K562 (cell line): ENCODE results near the gene WDFY2. TPM values are rescaled to one million over a fixed set of nuclear protein-coding genes. Genes with fewer than 3 reads are reported as not detected.
A peak's percentile ranks its signal among the peaks of the same experiment; 100 is the strongest.

Experiments used
- CCNT2 ChIP-seq: IDR thresholded peaks from 2 replicates; pipeline ENCODE4 v1.6.1; 2011; ENCODE audit warnings: borderline replicate concordance, low read depth, mild to moderate bottlenecking, moderate library complexity, mixed read lengths, low read length; ENCODE audit not compliant: insufficient read length; ENCODE audit errors: extremely low read depth
- CEBPB ChIP-seq: fragments of 450-650 bp; IDR thresholded peaks from 2 replicates; pipeline ENCODE4 v1.6.1; 2016; ENCODE audit warnings: missing genetic modification characterization, missing compliant biosample characterization
- DNMT1 ChIP-seq: fragments of 450-650 bp; IDR thresholded peaks from 2 replicates; pipeline ENCODE4 v1.6.1; 2016; ENCODE audit warnings: antibody characterized with exemption, mild to moderate bottlenecking
- HEY1 ChIP-seq: fragments of 250-450 bp; sonication (Bioruptor Pico); IDR thresholded peaks from 2 replicates; pipeline ENCODE4 v1.5.0; 2020; ENCODE audit warnings: mild to moderate bottlenecking, moderate library complexity, borderline replicate concordance
- JUN ChIP-seq, 2 experiments: sonication (generic) in 1 of 2; formaldehyde crosslinking in 1 of 2; IDR thresholded peaks; 2 replicates each; pipeline versions ENCODE4 v1.6.1 to v1.8.0; 2012 to 2022; ENCODE audit warnings: borderline replicate concordance in 2 of 2, mild to moderate bottlenecking in 2 of 2, improper control_type of control experiment in 1 of 2, low read depth in 1 of 2, low read length in 1 of 2, missing genetic modification reagents in 1 of 2
- KAT8 ChIP-seq: fragments of 450-650 bp; IDR thresholded peaks from 2 replicates; pipeline ENCODE4 v1.6.1; 2016; ENCODE audit warnings: low read depth, mild to moderate bottlenecking
- MAZ ChIP-seq, 2 experiments: fragments of 450-650 bp in 1 of 2; sonication (generic) in 1 of 2; formaldehyde crosslinking; IDR thresholded peaks in 1 of 2; conservative IDR thresholded peaks in 1 of 2; 2 replicates each; pipeline versions ENCODE4 v1.4.0 to v1.5.0; 2020; ENCODE audit warnings: mild to moderate bottlenecking in 1 of 2, missing genetic modification reagents in 1 of 2
- MXD1 ChIP-seq: fragments of 250-450 bp; sonication (Bioruptor Pico); IDR thresholded peaks from 2 replicates; pipeline ENCODE4 v1.8.0; 2021; ENCODE audit warnings: borderline replicate concordance, mild to moderate bottlenecking, moderate library complexity; ENCODE audit not compliant: poor library complexity, severe bottlenecking
- NFIC ChIP-seq: fragments of 450-650 bp; IDR thresholded peaks from 2 replicates; pipeline ENCODE4 v1.6.1; 2017; ENCODE audit warnings: mild to moderate bottlenecking, inconsistent platforms
- RAD21 ChIP-seq, 2 experiments: fragments of 250-450 bp in 1 of 2; fragments of 450-650 bp in 1 of 2; sonication (Bioruptor Pico) in 1 of 2; formaldehyde crosslinking in 1 of 2; IDR thresholded peaks in 1 of 2; conservative IDR thresholded peaks in 1 of 2; 2 replicates each; pipeline versions ENCODE4 v1.4.0 to v1.8.0; 2020 to 2022; ENCODE audit warnings: mild to moderate bottlenecking in 2 of 2, moderate library complexity in 1 of 2
- RNF2 ChIP-seq: sonication (generic); IDR thresholded peaks from 2 replicates; pipeline ENCODE4 v1.6.1; 2016
- SMAD3 ChIP-seq: fragments of 450-650 bp; formaldehyde crosslinking; conservative IDR thresholded peaks from 2 replicates; pipeline ENCODE4 v1.4.0; 2020; ENCODE audit warnings: mild to moderate bottlenecking
- ZFP1 ChIP-seq: fragments of 450-650 bp; formaldehyde crosslinking; IDR thresholded peaks from 2 replicates; pipeline ENCODE4 v1.4.0; 2020; ENCODE audit warnings: mild to moderate bottlenecking, mixed read lengths
- ZNF512 ChIP-seq: IDR thresholded peaks from 2 replicates; pipeline ENCODE4 v1.6.1; 2016; ENCODE audit warnings: missing genetic modification characterization, missing compliant biosample characterization
- polyA plus RNA-seq, 8 experiments: library from polyadenylated mRNA; depleted of rRNA in 4 of 8; stranded (reverse) in 5 of 8; unstranded in 3 of 8; fragments of >200 nt; fragmentation: Nextera tagmentation in 2 of 8; fragmentation: Illumina TruSeq in 1 of 8; extraction: Ambion mirVana in 2 of 8; extraction: Trizol in 1 of 8; gene quantifications; 2 replicates each; pipeline versions ENCODE4 v1.2.1 to v1.2.3, GENCODE V29; 2011 to 2014; ENCODE audit warnings: inconsistent platforms in 1 of 8, missing spikeins in 1 of 8
- total RNA-seq, 7 experiments: library from RNA; depleted of rRNA in 6 of 7; stranded (reverse); fragments of >200 nt in 6 of 7; fragmentation: Illumina TruSeq in 2 of 7; extraction: Trizol in 2 of 7; gene quantifications; 2 replicates each; pipeline versions ENCODE4 v1.2.1 to v1.2.3, GENCODE V29; 2011 to 2021; ENCODE audit warnings: low replicate concordance in 1 of 7
- TF ChIP-seq, protein P1 (sequence below), 3 experiments: fragments of 200-800 bp in 1 of 3; fragments of 250-450 bp in 1 of 3; fragments of 450-650 bp in 1 of 3; sonication (Bioruptor Pico) in 1 of 3; sonication (Bioruptor generic) in 1 of 3; formaldehyde crosslinking in 1 of 3; IDR thresholded peaks; 2 replicates each; pipeline versions ENCODE4 v1.6.1 to v1.8.0; 2016 to 2022; ENCODE audit warnings: mild to moderate bottlenecking in 2 of 3, missing genetic modification characterization in 2 of 3, missing compliant biosample characterization in 1 of 3, moderate library complexity in 1 of 3
- TF ChIP-seq, protein P2 (sequence below), 2 experiments: fragments of 450-650 bp in 1 of 2; sonication (generic) in 1 of 2; formaldehyde crosslinking in 1 of 2; IDR thresholded peaks in 1 of 2; conservative IDR thresholded peaks in 1 of 2; 2 replicates each; pipeline versions ENCODE4 v1.6.1 to v1.8.1; 2016 to 2023; ENCODE audit warnings: mild to moderate bottlenecking in 2 of 2, moderate library complexity in 2 of 2, inconsistent platforms in 1 of 2, missing genetic modification reagents in 1 of 2

The WDFY2 gene
- total and polyA plus RNA-seq, 9 of the 15 experiments (the other 6 are each of a cell fraction or from before 2014, with no cell fraction given): 0.66 to 6.4 (median 4.4) TPM

- TF ChIP-seq NFIC (no peak), RNF2 (no peak), ZNF512 (tag) (no peak), CEBPB (no peak), DNMT1 (no peak), SMAD3 (CRISPR knock-in tag) (no peak), JUN (IDR thresholded peaks at IDR 0.05; ENCODE audit: borderline replicate concordance, low read depth, low read length) (peak; percentile 52; the same call in 1 of the 2 replicates), JUN (CRISPR knock-in tag; IDR thresholded peaks at IDR 0.05; ENCODE audit: borderline replicate concordance) (no peak), RAD21 (CRISPR knock-in tag; conservative IDR thresholded peaks at IDR 0.05 in 1 of 2, IDR thresholded peaks at IDR 0.05 in 1 of 2) (peak; percentile 37 to 77; a peak in 3 of 4 replicates), MXD1 (CRISPR knock-in tag) (no peak), CCNT2 (no peak), MAZ (CRISPR knock-in tag; conservative IDR thresholded peaks at IDR 0.05 in 1 of 2, IDR thresholded peaks at IDR 0.05 in 1 of 2) (no peak), HEY1 (no peak), KAT8 (no peak), ZFP1 (CRISPR knock-in tag) (no peak)
- TF ChIP-seq, protein P1, sequence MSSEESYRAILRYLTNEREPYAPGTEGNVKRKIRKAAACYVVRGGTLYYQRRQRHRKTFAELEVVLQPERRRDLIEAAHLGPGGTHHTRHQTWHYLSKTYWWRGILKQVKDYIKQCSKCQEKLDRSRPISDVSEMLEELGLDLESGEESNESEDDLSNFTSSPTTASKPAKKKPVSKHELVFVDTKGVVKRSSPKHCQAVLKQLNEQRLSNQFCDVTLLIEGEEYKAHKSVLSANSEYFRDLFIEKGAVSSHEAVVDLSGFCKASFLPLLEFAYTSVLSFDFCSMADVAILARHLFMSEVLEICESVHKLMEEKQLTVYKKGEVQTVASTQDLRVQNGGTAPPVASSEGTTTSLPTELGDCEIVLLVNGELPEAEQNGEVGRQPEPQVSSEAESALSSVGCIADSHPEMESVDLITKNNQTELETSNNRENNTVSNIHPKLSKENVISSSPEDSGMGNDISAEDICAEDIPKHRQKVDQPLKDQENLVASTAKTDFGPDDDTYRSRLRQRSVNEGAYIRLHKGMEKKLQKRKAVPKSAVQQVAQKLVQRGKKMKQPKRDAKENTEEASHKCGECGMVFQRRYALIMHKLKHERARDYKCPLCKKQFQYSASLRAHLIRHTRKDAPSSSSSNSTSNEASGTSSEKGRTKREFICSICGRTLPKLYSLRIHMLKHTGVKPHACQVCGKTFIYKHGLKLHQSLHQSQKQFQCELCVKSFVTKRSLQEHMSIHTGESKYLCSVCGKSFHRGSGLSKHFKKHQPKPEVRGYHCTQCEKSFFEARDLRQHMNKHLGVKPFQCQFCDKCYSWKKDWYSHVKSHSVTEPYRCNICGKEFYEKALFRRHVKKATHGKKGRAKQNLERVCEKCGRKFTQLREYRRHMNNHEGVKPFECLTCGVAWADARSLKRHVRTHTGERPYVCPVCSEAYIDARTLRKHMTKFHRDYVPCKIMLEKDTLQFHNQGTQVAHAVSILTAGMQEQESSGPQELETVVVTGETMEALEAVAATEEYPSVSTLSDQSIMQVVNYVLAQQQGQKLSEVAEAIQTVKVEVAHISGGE (CRISPR knock-in tag; IDR thresholded peaks at IDR 0.05): no peak
- TF ChIP-seq, protein P2, sequence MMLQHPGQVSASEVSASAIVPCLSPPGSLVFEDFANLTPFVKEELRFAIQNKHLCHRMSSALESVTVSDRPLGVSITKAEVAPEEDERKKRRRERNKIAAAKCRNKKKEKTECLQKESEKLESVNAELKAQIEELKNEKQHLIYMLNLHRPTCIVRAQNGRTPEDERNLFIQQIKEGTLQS (IDR thresholded peaks at IDR 0.05): peak; percentile 58
- TF ChIP-seq, protein P2 (CRISPR knock-in tag; conservative IDR thresholded peaks at IDR 0.05): no peak
These were observed 213.6 kb downstream of the WDFY2 start (continued) for GRCh38 chr13:51797664-51798488.
